Inferior parietal cortex (tissue), 1 donor: Measurements from ENCODE around the gene HYLS1.
A peak's percentile ranks its signal among the peaks of the same experiment; 100 is the strongest.
"Not testable (repeated sequence)": the region's sequence is repeated elsewhere in the genome, so short reads cannot be mapped to it uniquely, and the experiment has no call there.

Experiments used
- DNase-seq: peaks from one replicate; pipeline ENCODE4 v3.0.0-alpha.2; 2016; ENCODE audit errors: extremely low spot score

HYLS1 gene

GRCh38 chr11:125902927-125903710 is 15.7 kb downstream of the HYLS1 start, which contains the start of gene PUS3:
TSS of gene PUS3 (minus strand) at chr11:125903206. CDS start at chr11:125896284, 6,922 bp downstream.
- peak; percentile 94 for DNase-seq

GRCh38 chr11:125903711-125904659 is 16.5 kb downstream of the HYLS1 start, which contains the start of gene DDX25:
TSS of gene DDX25 (plus strand) at chr11:125904508. CDS start at chr11:125904518, 10 bp downstream.
- DNase-seq: no peak

- DNase-seq: no peak
These were observed 17.2 kb downstream of the HYLS1 start for GRCh38 chr11:125904678-125905077.

- no peak for DNase-seq
These were observed 22.9 kb downstream of the HYLS1 start for GRCh38 chr11:125910226-125910849.

GRCh38 chr11:125914601-125915000 is 27.1 kb downstream of the HYLS1 start:
- not testable (repeated sequence) for DNase-seq

- no peak for DNase-seq
These were observed 29.3 kb downstream of the HYLS1 start for GRCh38 chr11:125916683-125917347.

GRCh38 chr11:125918140-125918840 is 30.8 kb downstream of the HYLS1 start:
- no peak for DNase-seq

- DNase-seq: no peak
These were observed 33.6 kb downstream of the HYLS1 start for GRCh38 chr11:125921042-125921441.

GRCh38 chr11:125922156-125922555 is 34.7 kb downstream of the HYLS1 start:
- no peak for DNase-seq

- DNase-seq: peak; percentile 92
These were observed 35.6 kb downstream of the HYLS1 start for GRCh38 chr11:125923012-125923579.

GRCh38 chr11:125923633-125924032 is 36.2 kb downstream of the HYLS1 start:
- DNase-seq: no peak

GRCh38 chr11:125924384-125925007 is 37.0 kb downstream of the HYLS1 start:
- no peak for DNase-seq

GRCh38 chr11:125925247-125925740 is 37.8 kb downstream of the HYLS1 start:
- DNase-seq: no peak

- DNase-seq: no peak
These were observed 38.3 kb downstream of the HYLS1 start for GRCh38 chr11:125925804-125926203.

- DNase-seq: no peak
These were observed 39.2 kb downstream of the HYLS1 start for GRCh38 chr11:125926682-125927081.

GRCh38 chr11:125929445-125930075 is 42.1 kb downstream of the HYLS1 start:
- no peak for DNase-seq

GRCh38 chr11:125930076-125930450 is 42.6 kb downstream of the HYLS1 start:
- no peak for DNase-seq

GRCh38 chr11:125931116-125931515 is 43.6 kb downstream of the HYLS1 start:
- DNase-seq: no peak

- DNase-seq: no peak
These were observed 44.2 kb downstream of the HYLS1 start for GRCh38 chr11:125931668-125932067.
